ENCODE results near the gene CD300E. TPM values are rescaled to one million over a fixed set of nuclear protein-coding genes. Genes with fewer than 3 reads are reported as not detected.

The CD300E gene
- total RNA-seq, 1 donor from 2014 or later: not detected

- no peak for DNase-seq (ENCODE audit: low read depth)
- H3K4me3 ChIP-seq (ENCODE audit: low read depth, low read length): no peak within 1 kb of the TSS
These were observed 31.2 kb downstream of the CD300E start, which contains the start of gene CD300LD for GRCh38 chr17:74592087-74592990. CD300LD (minus strand) TSS chr17:74592283; CDS start chr17:74592202, 81 bp downstream.

GRCh38 chr17:74591503-74591902 is 32.0 kb downstream of the CD300E start:
- no peak for DNase-seq (ENCODE audit: low read depth)
- no peak overlapping the region for H3K4me3 ChIP-seq (ENCODE audit: low read depth, low read length)
- no peak for TF ChIP-seq CTCF (conservative IDR thresholded peaks at IDR 0.05; ENCODE audit: low read depth, low read length)

More at GRCh38 chr17:74592087-74592990, 31.2 kb downstream of the CD300E start, which contains the start of gene CD300LD:
- no peak for TF ChIP-seq CTCF (conservative IDR thresholded peaks at IDR 0.05; ENCODE audit: low read depth, low read length)

- no peak for TF ChIP-seq CTCF (conservative IDR thresholded peaks at IDR 0.05; ENCODE audit: low read depth, low read length)
- no peak for DNase-seq (ENCODE audit: low read depth)
These were observed 37.8 kb downstream of the CD300E start for GRCh38 chr17:74585711-74586110.

GRCh38 chr17:74584292-74585060 is 39.1 kb downstream of the CD300E start:
- no peak overlapping the region for H3K4me3 ChIP-seq (ENCODE audit: low read depth, low read length)
- TF ChIP-seq CTCF (conservative IDR thresholded peaks at IDR 0.05; ENCODE audit: low read depth, low read length): no peak
- no peak for DNase-seq (ENCODE audit: low read depth)

More at GRCh38 chr17:74585711-74586110, 37.8 kb downstream of the CD300E start:
- H3K4me3 ChIP-seq (ENCODE audit: low read depth, low read length): no peak overlapping the region

GRCh38 chr17:74582633-74583032 is 40.9 kb downstream of the CD300E start:
- H3K4me3 ChIP-seq (ENCODE audit: low read depth, low read length): no peak overlapping the region
- TF ChIP-seq CTCF (conservative IDR thresholded peaks at IDR 0.05; ENCODE audit: low read depth, low read length): no peak
- no peak for DNase-seq (ENCODE audit: low read depth)

GRCh38 chr17:74579900-74580299 is 43.6 kb downstream of the CD300E start:
- H3K4me3 ChIP-seq (ENCODE audit: low read depth, low read length): no peak overlapping the region
- no peak for TF ChIP-seq CTCF (conservative IDR thresholded peaks at IDR 0.05; ENCODE audit: low read depth, low read length)
- DNase-seq (ENCODE audit: low read depth): no peak

Data from epithelial cell of proximal tubule (primary cell).